Measurements from ENCODE around the gene PRAC2. TPM values are rescaled to one million over a fixed set of nuclear protein-coding genes. Genes with fewer than 3 reads are reported as not detected.

The PRAC2 gene
- polyA plus RNA-seq, 4 donors: not detected

DNA sequence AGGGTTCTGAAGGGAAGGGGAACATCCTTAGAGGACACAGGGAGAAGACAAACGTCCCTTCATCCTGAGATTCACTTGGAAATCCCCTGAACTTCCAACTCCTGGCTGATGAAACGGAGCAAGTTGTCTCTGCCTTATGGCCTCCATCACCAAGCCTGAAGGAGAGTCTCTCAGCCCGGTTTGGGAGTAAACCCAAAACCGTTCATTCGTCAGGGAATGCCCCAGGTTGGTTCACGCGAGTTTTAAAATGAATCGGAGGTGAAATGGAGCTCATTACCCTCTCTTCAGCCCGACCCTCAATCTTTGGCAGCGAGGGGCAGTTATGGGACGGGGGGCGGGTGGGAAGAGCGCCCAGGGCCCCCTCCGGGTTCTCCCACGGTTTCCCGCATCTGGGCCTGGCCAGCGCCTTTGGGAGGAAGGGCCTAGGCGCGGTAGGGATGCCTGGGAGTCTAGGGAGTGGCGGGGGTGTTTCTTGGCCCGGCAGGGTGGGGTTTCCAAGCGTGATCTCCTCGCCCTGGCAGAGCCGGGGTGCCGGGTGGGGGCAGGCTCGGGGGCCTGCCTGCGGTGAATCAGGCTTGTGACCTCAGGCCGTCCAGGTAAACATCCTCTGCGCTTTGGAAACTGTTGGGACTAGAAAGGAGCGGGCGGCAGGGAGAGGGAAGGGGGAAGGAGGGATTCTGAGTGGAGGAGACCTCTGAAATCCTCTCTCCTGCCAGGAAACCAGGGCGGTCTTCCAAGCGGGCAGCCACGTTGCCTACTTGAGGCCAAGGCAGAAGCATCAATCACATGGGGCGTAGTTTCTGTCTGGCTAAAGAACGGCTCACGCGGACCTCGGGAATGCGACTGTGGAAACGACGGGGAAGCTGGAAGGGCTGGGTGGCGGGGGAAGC, 29.7 kb downstream of the PRAC2 start:
- DNase-seq (ENCODE audit: low read depth in 4 of 4, low spot score in 2 of 4): no peak

DNA sequence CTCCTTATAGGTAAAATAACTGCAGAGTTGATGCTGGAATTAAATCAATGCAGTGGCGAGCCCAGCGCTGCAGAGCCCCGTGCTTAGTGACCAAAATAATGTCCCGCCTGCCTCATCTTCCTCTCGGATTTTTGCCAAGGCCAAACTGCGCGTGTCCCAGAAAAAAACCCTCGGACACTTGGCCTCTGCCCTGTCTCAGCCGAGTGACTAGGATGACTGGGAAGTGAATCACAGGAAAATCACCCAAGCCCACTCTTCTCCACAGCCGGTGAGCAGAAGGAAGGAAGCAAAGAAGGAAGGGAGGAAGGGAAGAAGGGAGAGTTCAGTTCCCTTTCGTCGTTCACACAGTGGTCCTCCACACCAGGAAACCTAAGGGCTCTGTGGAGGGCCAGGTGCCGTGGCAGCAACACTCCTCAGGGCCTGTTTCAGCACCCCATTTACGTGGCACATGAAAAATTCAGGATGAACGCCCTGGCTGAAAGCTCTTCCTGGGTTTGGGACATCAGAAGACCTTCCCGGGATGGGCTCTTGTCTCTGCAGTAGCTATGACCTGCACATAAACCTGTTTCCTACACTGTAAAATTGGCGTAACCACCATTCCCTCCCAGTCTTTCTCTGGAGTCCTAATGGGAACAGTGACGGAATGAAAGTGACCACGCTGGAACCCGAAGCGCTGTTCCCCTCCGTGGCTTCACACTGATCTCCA, 31.0 kb downstream of the PRAC2 start:
- no peak for DNase-seq (ENCODE audit: low read depth in 4 of 4, low spot score in 2 of 4)

DNA sequence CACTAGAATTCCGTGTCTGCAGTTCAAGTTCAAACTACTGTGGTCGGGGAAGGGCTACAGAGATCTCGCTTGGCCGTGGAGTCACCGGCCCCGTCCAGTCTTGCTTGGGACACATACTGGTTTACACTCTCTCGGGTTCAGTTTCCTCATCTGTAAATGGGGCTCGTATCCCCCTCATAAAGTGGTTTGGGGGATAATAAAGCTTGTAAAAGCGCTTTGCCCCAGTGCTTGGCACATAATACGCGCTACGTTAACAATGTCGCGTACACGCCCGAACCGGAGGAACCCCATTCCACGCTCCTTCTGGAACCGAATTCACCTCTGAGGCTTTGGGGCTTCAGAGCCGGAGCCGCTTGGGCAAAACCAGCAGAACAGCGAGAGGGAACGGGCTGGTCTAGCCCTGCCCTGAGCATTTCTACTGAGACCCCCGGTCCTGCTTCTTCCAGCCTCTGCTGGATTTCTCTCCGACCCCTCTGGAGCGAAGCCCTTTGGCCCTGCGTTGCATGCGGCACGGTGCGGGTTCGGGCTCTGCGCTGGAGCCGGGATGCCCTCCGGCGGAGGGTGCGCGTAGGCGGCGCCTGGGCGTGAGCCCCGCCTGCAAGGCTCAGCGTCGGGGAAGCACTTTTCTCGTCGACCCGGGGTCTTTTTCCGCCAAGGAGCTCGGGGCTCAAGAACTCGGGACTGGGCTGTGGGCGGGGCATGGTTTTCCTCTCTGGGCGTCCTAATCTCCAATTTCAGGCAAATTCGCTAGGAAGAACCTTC, 31.7 kb downstream of the PRAC2 start:
- DNase-seq (ENCODE audit: low read depth in 4 of 4, low spot score in 2 of 4): no peak

DNA sequence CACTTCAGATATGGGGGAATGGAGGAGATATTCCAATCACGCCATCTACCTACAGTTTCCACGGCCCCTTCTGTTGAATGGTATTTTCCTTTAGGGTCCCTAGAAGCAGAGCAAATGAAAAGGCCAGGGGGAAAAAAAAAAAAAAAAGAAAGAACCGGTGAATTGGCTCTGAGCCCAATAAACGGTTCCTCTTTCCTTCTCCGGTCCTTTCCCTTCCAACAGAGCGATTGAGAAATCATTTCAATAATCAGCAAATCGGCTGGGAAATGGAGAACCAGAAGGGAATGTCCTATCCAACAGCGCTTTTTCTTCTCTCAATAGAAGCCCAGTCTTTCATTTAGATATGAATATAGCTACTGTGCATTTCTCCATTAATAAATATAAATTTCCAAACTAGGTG, 32.4 kb downstream of the PRAC2 start:
- no peak for DNase-seq (ENCODE audit: low read depth in 4 of 4, low spot score in 2 of 4)

DNA sequence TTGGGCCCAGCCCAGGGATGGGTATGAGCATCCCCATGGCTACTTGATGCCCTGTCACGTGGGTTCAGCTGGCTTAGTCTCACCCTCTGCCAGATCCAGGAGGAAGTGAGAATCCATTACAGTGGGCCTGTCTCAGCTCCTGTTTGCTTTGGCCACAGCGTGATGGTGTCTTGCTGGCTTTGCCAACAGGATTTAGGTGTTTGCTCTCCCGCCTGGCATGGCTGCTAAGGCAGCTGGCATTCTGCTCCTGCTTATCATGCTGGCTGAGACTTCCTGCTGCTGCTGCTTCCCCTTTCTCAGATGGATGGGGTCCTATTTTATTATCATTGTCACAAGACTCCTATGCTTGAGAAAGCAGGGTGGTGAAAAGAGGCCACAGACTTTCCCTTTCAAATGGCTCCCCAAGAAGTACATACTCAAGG, 33.9 kb downstream of the PRAC2 start:
- DNase-seq (ENCODE audit: low read depth in 4 of 4, low spot score in 2 of 4): no peak

DNA sequence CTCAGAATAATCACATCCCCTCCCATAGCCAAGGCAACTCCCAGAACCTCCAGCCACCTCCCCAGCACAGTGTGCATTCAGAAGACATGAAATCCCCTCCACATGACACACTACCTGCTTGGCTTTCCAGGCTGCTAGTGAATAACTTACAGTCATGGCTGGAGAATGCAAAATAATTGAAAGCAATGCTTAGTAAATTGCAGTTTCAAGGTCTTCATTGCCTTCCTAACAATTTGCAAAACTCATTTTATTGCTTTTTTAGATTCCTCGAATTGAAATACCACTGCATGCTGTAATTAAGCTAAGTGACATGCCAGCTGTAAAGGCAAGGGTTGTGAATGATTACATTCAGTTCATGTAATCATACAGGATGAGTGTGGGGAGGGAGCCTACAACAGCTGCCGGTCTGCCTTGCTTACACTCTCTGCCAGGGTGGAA, 34.6 kb downstream of the PRAC2 start:
- no peak for DNase-seq (ENCODE audit: low read depth in 4 of 4, low spot score in 2 of 4)

DNA sequence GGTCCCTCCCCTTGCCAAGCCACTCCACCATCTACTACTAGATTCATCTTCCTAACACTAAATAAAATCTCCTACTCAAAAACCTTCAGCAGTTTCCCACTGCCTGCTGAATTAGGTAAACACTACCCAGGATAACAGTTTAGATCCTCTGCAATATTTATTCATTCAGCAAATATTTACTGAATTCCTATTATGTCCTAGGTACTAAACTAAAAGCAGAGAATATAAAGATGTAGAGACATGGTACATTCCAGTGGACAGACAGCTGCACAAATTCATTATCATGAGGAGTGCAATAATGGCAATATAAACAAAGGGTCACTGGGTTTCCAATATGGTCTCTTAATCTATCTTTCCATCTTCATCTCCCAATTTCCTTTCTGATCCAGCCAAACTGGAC, 36.3 kb downstream of the PRAC2 start:
- DNase-seq (ENCODE audit: low read depth in 4 of 4, low spot score in 2 of 4): no peak

DNA sequence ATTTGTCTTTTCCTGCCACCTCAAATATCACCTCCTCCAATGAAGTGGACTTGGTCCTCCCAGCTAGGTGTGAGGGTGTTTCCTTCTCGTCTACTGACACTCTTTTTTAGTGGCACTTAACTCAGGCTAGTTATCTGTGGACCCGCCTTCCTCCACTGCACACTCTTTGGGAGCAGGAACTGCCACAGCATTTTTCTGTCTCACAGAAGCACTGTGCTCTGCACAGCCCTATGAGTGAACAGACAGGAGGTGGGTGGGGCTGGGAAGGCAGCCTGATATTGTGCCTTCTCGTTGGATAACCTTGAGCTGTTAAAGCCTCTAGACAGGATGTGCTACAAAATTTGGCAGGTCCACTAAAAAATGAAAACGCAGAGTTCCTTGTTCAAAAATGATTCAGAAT, 37.4 kb downstream of the PRAC2 start:
- DNase-seq (ENCODE audit: low read depth in 4 of 4, low spot score in 2 of 4): no peak

DNA sequence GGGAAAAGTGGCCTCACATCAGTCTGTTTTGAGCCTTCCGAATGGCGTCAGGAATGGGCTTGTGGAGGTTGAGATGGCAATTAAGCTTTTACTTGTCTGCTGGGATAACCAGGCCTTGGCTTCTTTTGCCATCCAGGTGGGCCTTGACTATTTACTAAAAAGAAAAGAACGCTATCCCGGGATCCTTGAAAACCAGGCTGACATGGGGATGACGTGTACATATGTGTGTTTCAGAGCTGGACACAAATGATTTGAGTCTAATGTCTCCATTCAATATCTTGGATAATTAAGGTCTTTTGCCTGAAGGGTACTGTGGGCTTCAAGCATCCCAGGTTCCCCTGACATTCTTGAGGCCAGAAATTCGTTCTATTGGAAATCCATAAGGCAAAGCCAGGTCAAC, 38.1 kb downstream of the PRAC2 start:
- DNase-seq (ENCODE audit: low read depth in 4 of 4, low spot score in 2 of 4): no peak

DNA sequence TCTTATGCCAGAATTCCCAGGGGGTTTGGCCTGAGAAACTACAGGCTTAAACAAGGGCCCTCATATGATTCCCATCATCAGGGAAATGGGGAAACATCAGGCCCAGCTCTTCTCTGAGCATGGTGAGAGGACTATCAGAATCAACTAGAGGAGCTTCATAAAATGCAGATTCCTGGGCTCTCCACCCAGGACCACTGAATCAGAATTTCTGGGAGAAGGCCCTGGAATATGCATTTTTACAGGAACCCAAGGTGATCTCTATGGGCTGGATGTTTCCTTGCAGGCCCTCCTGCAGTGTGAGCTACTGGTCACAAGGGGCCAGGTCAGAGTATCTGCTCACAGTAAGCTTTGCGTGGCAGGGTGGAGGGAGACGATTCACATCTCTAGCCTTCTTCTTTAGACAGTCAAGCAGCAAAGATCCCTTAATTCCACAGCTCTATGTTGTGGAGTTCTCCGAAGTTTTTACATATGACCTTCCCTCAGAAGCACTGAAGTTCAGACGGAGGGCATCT, 44.3 kb downstream of the PRAC2 start:
- DNase-seq (ENCODE audit: low read depth in 4 of 4, low spot score in 2 of 4): no peak

DNA sequence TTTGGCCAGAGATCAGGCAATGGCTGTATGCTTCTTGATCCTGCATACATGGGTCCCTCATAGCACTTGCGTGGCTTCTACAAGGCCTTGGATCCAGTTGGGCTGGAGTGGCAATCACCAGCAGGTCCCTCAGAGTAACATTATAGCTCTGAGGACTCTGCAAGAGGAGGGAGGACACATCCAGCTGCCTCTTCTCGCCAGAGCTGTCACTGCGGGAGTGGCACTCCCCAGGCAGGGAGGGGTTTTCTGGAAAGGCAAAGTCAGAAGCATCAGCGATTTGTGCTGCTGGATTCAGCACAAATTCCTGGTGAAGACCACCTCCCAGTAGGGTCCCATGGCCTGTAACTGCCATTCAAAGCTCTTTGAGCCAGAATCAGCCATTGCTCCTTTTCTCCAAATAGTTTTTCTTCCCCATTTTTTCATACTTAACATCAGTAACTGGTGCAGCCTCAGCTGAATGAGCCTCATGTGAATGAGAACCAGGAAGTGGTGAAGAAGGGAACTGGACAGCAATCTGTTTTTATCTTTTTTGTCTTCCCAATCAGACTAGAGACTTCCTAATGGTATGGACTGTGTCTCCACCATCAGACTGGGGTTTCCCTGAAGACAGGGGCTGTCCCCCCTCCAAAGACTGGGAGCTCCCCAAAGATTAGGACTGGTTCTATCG, 46.2 kb downstream of the PRAC2 start:
- no peak for DNase-seq (ENCODE audit: low read depth in 4 of 4, low spot score in 2 of 4)

DNA sequence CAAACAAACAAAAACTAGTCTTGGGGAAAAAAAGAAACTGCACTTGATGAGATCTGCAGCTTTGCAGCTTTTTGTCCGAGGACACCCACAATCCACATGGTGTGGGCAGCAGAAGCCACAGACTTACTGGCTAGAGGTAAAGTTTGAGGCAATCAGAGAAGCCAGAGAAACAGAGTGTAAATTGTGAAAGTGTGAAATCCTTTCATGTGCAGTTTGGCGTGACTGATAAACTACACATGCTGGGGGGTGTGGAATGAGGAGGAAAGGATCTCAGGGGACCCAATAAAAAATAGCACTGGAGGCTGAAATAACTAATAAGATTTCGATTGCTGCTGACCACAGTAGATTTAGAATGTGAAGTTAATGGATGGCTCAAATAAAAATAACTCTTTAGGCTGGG, 48.0 kb downstream of the PRAC2 start:
- DNase-seq (ENCODE audit: low read depth in 4 of 4, low spot score in 2 of 4): no peak

DNA sequence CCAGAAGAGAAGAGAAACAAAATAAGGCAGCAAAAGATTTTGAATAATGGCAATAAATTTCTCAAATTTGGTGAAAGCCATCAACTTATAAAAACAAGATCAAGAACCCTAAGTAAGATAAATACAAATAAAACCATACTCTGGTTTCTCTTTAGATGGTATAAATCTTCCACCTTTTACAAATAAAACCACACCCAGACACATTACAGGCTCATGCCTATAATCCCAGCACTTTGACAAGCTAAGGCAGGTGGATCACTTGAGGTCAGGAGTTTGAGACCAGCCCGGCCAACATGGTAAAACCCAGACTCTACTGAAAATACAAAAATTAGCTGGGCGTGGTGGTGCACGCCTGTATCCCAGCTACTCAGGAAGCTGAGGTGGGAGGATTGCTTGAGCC, 50.3 kb downstream of the PRAC2 start:
- DNase-seq (ENCODE audit: low read depth in 4 of 4, low spot score in 2 of 4): no peak

Other genes with a start within 250 kb of the PRAC2 start
- under 1 TPM; 0.17 to 0.58 (median 0.40) TPM for gene HOXB1, start 192.2 kb upstream of the PRAC2 start, polyA plus RNA-seq (ENCODE audit: insufficient read length in 4 of 4)
- 10 to 100 TPM; 42.3 to 63.0 (median 53.9) TPM for gene HOXB2, start 178.1 kb upstream of the PRAC2 start, polyA plus RNA-seq (ENCODE audit: insufficient read length in 4 of 4)
- gene HOXB4, start 144.8 kb upstream of the PRAC2 start, polyA plus RNA-seq (ENCODE audit: insufficient read length in 4 of 4): 10 to 100 TPM in 2 of 4 donors, 1 to 10 TPM in 2; 6.8 to 22.8 (median 14.5) TPM
- 100 to 1,000 TPM; 112 to 237 (median 181) TPM for gene HOXB3, start 132.9 kb upstream of the PRAC2 start, polyA plus RNA-seq (ENCODE audit: insufficient read length in 4 of 4)
- 10 to 100 TPM; 23.9 to 51.6 (median 37.1) TPM for gene HOXB5, start 129.4 kb upstream of the PRAC2 start, polyA plus RNA-seq (ENCODE audit: insufficient read length in 4 of 4)
- 100 to 1,000 TPM in 2 of 4 donors, 10 to 100 TPM in 2; 67.8 to 159 (median 116) TPM for gene HOXB6, start 118.2 kb upstream of the PRAC2 start, polyA plus RNA-seq (ENCODE audit: insufficient read length in 4 of 4)
- 10 to 100 TPM; 45.7 to 64.9 (median 51.8) TPM for gene HOXB7, start 112.2 kb upstream of the PRAC2 start, polyA plus RNA-seq (ENCODE audit: insufficient read length in 4 of 4)
- 10 to 100 TPM; 38.8 to 60.8 (median 58.2) TPM for gene HOXB8, start 107.9 kb upstream of the PRAC2 start, polyA plus RNA-seq (ENCODE audit: insufficient read length in 4 of 4)
- gene HOXB9, start 96.8 kb upstream of the PRAC2 start, polyA plus RNA-seq (ENCODE audit: insufficient read length in 4 of 4): 10 to 100 TPM; 57.8 to 70.4 (median 64.7) TPM
- gene PRAC1, start 667 bp upstream of the PRAC2 start, polyA plus RNA-seq (ENCODE audit: insufficient read length in 4 of 4): not detected
- gene HOXB13, start 5.6 kb downstream of the PRAC2 start, polyA plus RNA-seq (ENCODE audit: insufficient read length in 4 of 4): not detected
- gene TTLL6, start 94.0 kb downstream of the PRAC2 start, polyA plus RNA-seq (ENCODE audit: insufficient read length in 4 of 4): under 1 TPM; 0.35 to 0.60 (median 0.47) TPM
- gene CALCOCO2, start 107.8 kb downstream of the PRAC2 start, polyA plus RNA-seq (ENCODE audit: insufficient read length in 4 of 4): 10 to 100 TPM; 61.7 to 94.5 (median 82.6) TPM
- 100 to 1,000 TPM; 142 to 168 (median 153) TPM for gene ATP5MC1, start 169.6 kb downstream of the PRAC2 start, polyA plus RNA-seq (ENCODE audit: insufficient read length in 4 of 4)
- gene UBE2Z, start 185.2 kb downstream of the PRAC2 start, polyA plus RNA-seq (ENCODE audit: insufficient read length in 4 of 4): 100 to 1,000 TPM in 1 of 4 donors, 10 to 100 TPM in 3; 90.3 to 111 (median 96.7) TPM
- gene SNF8, start 221.7 kb downstream of the PRAC2 start, polyA plus RNA-seq (ENCODE audit: insufficient read length in 4 of 4): 100 to 1,000 TPM in 3 of 4 donors, 10 to 100 TPM in 1; 88.9 to 109 (median 106) TPM
- gene GIP, start 245.4 kb downstream of the PRAC2 start, polyA plus RNA-seq (ENCODE audit: insufficient read length in 4 of 4): not detected